HG03135 (cell line): Measurements from ENCODE around the gene CNN2.

Experiments used
- ATAC-seq: cut with Tn5 transposase; IDR thresholded peaks from one replicate; pipeline ENCODE4 v1.9.1; 2021; ENCODE audit warnings: mild to moderate bottlenecking, moderate library complexity; ENCODE audit not compliant: unreplicated experiment

The CNN2 gene

DNA sequence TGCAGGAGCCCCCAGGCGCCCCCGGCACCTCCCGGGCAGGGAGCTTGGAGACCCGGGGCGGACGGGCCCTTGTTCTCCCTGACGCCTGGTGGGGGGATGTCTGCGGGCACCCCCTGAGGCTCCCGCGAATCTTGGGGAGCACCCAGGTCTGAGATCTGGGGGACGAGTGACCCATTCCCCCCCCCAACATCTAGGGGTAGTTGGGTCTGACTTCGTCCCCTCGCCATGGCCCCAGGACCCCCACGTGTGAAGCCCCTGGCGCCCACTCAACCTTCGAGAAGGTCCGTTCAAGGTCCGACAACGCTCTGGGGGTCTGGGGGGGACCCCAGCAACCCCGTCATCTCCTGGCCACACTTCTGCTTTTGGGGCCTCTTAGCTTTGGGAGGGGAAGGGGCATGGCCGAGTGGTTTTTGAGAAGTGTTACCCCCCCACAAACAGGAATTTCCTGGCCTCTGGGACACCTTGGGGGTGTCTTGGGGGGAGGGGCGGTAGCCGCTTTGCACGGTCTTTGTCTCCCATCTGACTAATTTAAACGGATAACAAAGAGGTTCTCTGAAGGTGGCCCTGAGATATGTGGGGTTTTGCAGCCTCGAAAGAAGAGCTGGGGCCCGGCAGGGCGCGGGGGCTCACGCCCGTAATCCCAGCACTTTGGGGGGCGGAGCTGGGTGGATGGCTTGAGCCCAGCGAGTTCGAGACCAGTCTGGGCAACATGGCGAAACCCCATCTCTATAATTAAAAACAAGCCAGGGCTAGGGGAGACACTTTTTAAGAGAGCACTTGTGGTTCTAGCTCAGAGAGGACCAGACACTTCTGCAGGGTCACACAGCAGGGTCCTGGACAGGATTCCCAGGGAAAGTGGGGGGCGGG lies 608 bp downstream of the CNN2 start:
- ATAC-seq = no peak

- ATAC-seq = no peak
Observed at GRCh38 chr19:1027650-1028061, 1.2 kb downstream of the CNN2 start.

DNA sequence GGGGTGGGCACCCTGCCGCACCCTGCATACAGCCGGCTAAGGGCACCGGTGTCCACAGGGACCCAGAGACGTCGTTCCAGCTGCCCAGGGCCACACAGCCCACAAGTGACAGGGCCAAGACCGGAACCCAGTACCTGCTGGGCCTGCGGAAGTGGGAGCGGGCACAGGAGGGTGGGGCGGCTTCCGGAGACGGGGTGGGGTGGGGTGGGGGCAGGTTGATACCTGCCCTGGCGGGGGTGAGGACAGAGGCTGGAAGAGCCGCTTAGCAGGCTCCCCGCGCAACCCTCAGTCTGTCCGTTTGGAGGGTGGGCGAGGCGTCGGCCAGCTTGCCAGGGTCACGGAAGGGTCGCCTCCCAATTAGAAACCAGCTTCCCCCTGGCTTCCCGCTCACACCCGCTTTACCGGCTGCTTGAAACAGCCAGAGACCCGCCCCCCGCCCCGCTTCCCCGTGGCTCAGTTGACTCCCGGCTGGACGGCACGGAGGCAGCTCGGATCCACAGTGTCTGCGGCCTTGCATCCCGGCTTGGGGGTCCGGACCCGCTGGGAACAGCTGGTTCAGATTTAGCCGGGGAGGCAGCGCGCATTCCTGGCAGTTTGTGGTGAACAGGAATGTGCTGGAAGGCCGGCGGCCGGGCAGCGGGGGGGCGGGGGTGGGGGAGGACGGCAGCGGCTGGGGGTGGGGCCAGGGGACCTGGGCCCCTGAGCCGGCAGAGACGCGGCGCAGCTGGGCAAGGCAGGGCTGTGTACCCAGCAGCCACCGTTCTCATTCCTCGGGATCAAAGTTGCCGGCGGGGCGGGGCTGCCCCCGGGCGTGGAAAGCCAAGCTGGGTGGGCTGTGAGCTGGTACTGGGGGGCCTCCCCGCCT lies 1.9 kb downstream of the CNN2 start:
- ATAC-seq = no peak

- ATAC-seq = no peak
Observed at GRCh38 chr19:1032264-1032867, 6.0 kb downstream of the CNN2 start.

DNA sequence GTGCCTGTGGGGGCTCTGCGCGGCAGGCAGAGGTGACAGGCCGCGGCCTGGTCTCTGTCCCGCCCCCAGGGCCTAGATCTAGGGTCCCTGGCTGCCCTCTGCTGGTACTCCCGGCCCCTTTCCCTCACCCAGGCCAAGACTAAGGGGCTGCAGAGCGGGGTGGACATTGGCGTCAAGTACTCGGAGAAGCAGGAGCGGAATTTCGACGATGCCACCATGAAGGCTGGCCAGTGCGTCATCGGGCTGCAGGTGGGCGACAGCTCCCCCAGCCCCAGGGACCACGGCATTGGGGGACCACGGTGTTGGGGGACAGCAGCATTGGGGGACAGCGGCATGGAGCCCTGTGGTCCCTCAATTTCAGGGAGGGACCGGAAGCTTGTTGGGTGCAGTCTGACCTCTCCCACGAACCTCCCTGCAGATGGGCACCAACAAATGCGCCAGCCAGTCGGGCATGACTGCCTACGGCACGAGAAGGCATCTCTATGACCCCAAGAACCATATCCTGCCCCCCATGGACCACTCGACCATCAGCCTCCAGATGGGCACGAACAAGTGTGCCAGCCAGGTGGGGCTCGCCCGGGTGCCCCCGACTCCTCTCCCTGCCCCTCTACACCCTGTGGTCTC lies 9.7 kb downstream of the CNN2 start:
- no peak for ATAC-seq

- no peak for ATAC-seq
Observed at GRCh38 chr19:1037621-1038064, 11.2 kb downstream of the CNN2 start.

DNA sequence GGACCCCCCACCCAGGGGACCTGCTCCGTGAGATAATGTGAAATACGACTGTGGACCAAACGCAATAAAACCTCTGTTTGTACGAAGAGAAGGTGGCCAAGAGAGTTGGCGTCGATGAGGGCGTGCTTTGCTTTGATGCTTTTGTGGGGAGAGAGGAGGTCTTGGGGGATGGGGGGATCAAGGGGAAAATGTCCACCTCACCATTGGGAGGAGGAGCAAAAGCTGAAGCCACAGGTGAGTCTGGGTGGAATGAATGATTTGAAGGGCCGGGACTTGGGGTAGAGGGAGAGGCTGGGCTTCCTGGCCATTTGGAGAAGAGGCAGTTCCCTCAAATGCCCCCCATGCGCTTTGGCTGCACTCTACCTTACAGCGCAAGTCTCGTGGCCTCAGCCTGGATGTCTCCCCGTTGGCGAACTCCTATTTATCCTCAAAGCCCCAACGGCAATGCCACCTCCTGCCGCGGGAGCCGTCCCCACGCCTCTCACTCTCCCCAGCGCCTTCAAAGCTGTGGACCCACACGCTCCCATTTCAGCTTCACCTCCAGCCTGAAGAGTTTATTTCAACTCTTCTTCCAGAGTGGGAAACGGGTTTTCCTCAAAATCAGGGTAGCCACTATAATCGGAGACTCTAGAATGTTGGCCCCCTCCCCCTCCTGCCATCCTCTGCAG lies 12.7 kb downstream of the CNN2 start:
- ATAC-seq = no peak

- ATAC-seq = peak; percentile 74
Observed at GRCh38 chr19:1039646-1040475, 13.5 kb downstream of the CNN2 start, which contains the start of gene ABCA7. Gene ABCA7 (plus strand): TSS chr19:1040107. CDS start chr19:1041362, 1,255 bp downstream.

- peak; percentile 40 for ATAC-seq
Observed at GRCh38 chr19:1040476-1041271, 14.3 kb downstream of the CNN2 start.

- ATAC-seq = no peak
Observed at GRCh38 chr19:1041272-1041834, 14.9 kb downstream of the CNN2 start.

- ATAC-seq = no peak
Observed at GRCh38 chr19:1041835-1042685, 15.7 kb downstream of the CNN2 start.

GRCh38 chr19:1042689-1043511 lies 16.5 kb downstream of the CNN2 start:
- ATAC-seq = no peak

- no peak for ATAC-seq
Observed at GRCh38 chr19:1045247-1045603, 18.8 kb downstream of the CNN2 start.

GRCh38 chr19:1046117-1046626 lies 19.8 kb downstream of the CNN2 start:
- no peak for ATAC-seq

DNA sequence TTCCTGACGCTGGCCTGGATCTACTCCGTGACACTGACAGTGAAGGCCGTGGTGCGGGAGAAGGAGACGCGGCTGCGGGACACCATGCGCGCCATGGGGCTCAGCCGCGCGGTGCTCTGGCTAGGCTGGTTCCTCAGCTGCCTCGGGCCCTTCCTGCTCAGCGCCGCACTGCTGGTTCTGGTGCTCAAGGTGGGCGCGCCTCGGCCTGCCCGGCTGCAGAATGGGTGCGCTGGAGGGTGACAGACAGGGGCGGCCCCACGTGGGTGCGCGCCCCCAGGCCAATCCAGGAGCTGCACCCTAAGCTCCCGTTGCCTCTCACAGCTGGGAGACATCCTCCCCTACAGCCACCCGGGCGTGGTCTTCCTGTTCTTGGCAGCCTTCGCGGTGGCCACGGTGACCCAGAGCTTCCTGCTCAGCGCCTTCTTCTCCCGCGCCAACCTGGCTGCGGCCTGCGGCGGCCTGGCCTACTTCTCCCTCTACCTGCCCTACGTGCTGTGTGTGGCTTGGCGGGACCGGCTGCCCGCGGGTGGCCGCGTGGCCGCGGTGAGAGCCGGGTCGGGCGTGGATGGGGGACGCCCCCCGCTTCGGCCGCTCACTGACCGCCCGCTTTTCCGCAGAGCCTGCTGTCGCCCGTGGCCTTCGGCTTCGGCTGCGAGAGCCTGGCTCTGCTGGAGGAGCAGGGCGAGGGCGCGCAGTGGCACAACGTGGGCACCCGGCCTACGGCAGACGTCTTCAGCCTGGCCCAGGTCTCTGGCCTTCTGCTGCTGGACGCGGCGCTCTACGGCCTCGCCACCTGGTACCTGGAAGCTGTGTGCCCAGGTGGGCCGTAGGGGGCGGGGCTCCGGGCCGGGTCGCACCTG lies 20.7 kb downstream of the CNN2 start:
- ATAC-seq = no peak
